K562 (cell line): ENCODE data around the gene CEP41. TPM values are rescaled to one million over a fixed set of nuclear protein-coding genes. Genes with fewer than 3 reads are reported as not detected.

Experiments
- ADNP ChIP-seq: fragments of 200-800 bp; sonication (Bioruptor generic); IDR thresholded peaks from 2 replicates; pipeline ENCODE4 v1.6.1; 2016; ENCODE audit warnings: missing genetic modification characterization, missing compliant biosample characterization
- ARID1B ChIP-seq: fragments of 450-650 bp; IDR thresholded peaks from 2 replicates; pipeline ENCODE4 v1.6.1; 2016; ENCODE audit warnings: antibody characterized with exemption, mild to moderate bottlenecking, inconsistent platforms
- ATF7 ChIP-seq: fragments of 450-650 bp; IDR thresholded peaks from 2 replicates; pipeline ENCODE4 v1.7.1; 2014; ENCODE audit warnings: mild to moderate bottlenecking, moderate library complexity
- CBX5 ChIP-seq: IDR thresholded peaks from 2 replicates; pipeline ENCODE4 v1.6.1; 2014; ENCODE audit warnings: low read depth, borderline replicate concordance
- EP300 ChIP-seq: IDR thresholded peaks from 2 replicates; pipeline ENCODE4 v1.6.1; 2012; ENCODE audit warnings: low read length, improper control_type of control experiment
- GMEB1 ChIP-seq: fragments of 250-450 bp; sonication (Bioruptor Pico); IDR thresholded peaks from 2 replicates; pipeline ENCODE4 v1.4.0; 2020; ENCODE audit warnings: mild to moderate bottlenecking
- GTF2E2 ChIP-seq: fragments of 200-800 bp; sonication (Bioruptor generic); IDR thresholded peaks from 2 replicates; pipeline ENCODE4 v1.6.1; 2016; ENCODE audit warnings: missing genetic modification characterization, missing compliant biosample characterization
- HES1 ChIP-seq: fragments of 450-650 bp; IDR thresholded peaks from 2 replicates; pipeline ENCODE4 v1.6.1; 2016; ENCODE audit warnings: low read depth, mild to moderate bottlenecking, moderate library complexity
- HSF4 ChIP-seq: fragments of 250-450 bp; sonication (Bioruptor Pico); IDR thresholded peaks from 2 replicates; pipeline ENCODE4 v2.1.2; 2022; ENCODE audit warnings: mild to moderate bottlenecking, moderate library complexity, borderline replicate concordance
- JUND ChIP-seq, 2 experiments: IDR thresholded peaks; 2 replicates in 1 of 2; 3 replicates in 1 of 2; pipeline ENCODE4 v1.6.1; 2011; ENCODE audit warnings: borderline replicate concordance in 2 of 2, low read depth in 2 of 2, low read length in 2 of 2, improper control_type of control experiment in 1 of 2, missing biosample characterization in 1 of 2, missing genetic modification characterization in 1 of 2, missing genetic modification reagents in 1 of 2
- MAX ChIP-seq: sonication (generic); formaldehyde crosslinking; IDR thresholded peaks from 2 replicates; pipeline ENCODE4 v1.9.0; 2022; ENCODE audit warnings: mild to moderate bottlenecking, missing genetic modification reagents
- MECOM ChIP-seq: fragments of 250-450 bp; sonication (Bioruptor Pico); IDR thresholded peaks from 2 replicates; pipeline ENCODE4 v1.8.0; 2022; ENCODE audit warnings: inconsistent platforms
- MEF2D ChIP-seq: conservative IDR thresholded peaks from 2 replicates; pipeline ENCODE4 v1.6.1; 2016; ENCODE audit warnings: low read depth, missing genetic modification characterization, missing compliant biosample characterization
- POLR3G ChIP-seq: IDR thresholded peaks from 2 replicates; pipeline ENCODE4 v1.6.1; 2011; ENCODE audit not compliant: insufficient read length, insufficient replicate concordance; ENCODE audit errors: extremely low read depth
- PRDM10 ChIP-seq: fragments of 450-650 bp; IDR thresholded peaks from 2 replicates; pipeline ENCODE4 v1.6.1; 2018; ENCODE audit not compliant: partially characterized antibody
- SREBF2 ChIP-seq: sonication (generic); formaldehyde crosslinking; IDR thresholded peaks from 2 replicates; pipeline ENCODE4 v1.4.0; 2020; ENCODE audit warnings: mild to moderate bottlenecking, missing genetic modification reagents
- ZBTB49 ChIP-seq: sonication (generic); formaldehyde crosslinking; IDR thresholded peaks from 2 replicates; pipeline ENCODE4 v1.8.0; 2022; ENCODE audit warnings: missing genetic modification reagents, mild to moderate bottlenecking, borderline replicate concordance
- ZC3H8 ChIP-seq: fragments of 450-650 bp; IDR thresholded peaks from 2 replicates; pipeline ENCODE4 v1.6.1; 2017
- ZNF507 ChIP-seq: conservative IDR thresholded peaks from 2 replicates; pipeline ENCODE4 v1.6.1; 2017; ENCODE audit warnings: missing genetic modification characterization, missing compliant biosample characterization
- ZNF830 ChIP-seq: fragments of 250-450 bp; sonication (Bioruptor Pico); IDR thresholded peaks from 2 replicates; pipeline ENCODE4 v1.5.0; 2021; ENCODE audit warnings: mild to moderate bottlenecking
- polyA plus RNA-seq, 8 experiments: library from polyadenylated mRNA; depleted of rRNA in 4 of 8; stranded (reverse) in 5 of 8; unstranded in 3 of 8; fragments of >200 nt; fragmentation: Nextera tagmentation in 2 of 8; fragmentation: Illumina TruSeq in 1 of 8; extraction: Ambion mirVana in 2 of 8; extraction: Trizol in 1 of 8; gene quantifications; 2 replicates each; pipeline versions ENCODE4 v1.2.1 to v1.2.3, GENCODE V29; 2011 to 2014; ENCODE audit warnings: inconsistent platforms in 1 of 8, missing spikeins in 1 of 8
- total RNA-seq, 7 experiments: library from RNA; depleted of rRNA in 6 of 7; stranded (reverse); fragments of >200 nt in 6 of 7; fragmentation: Illumina TruSeq in 2 of 7; extraction: Trizol in 2 of 7; gene quantifications; 2 replicates each; pipeline versions ENCODE4 v1.2.1 to v1.2.3, GENCODE V29; 2011 to 2021; ENCODE audit warnings: low replicate concordance in 1 of 7

Gene CEP41
- total and polyA plus RNA-seq, 9 of the 15 experiments (the other 6 are each of a cell fraction or from before 2014, with no cell fraction given) = 1.5 to 15.5 (median 6.4) TPM

GRCh38 chr7:130440527-130441365, at the start of gene CEP41 (continued):
- no peak for TF ChIP-seq ZBTB49 (CRISPR knock-in tag)
- TF ChIP-seq JUND (IDR thresholded peaks at IDR 0.05; ENCODE audit: borderline replicate concordance, low read depth, low read length) = no peak
- TF ChIP-seq JUND (tag; IDR thresholded peaks at IDR 0.05; ENCODE audit: borderline replicate concordance, low read depth, low read length) = no peak
- TF ChIP-seq ZNF507 = no peak
- TF ChIP-seq ATF7 = no peak
- no peak for TF ChIP-seq HSF4 (CRISPR knock-in tag)
- TF ChIP-seq SREBF2 (CRISPR knock-in tag) = no peak
- TF ChIP-seq MECOM (CRISPR knock-in tag) = no peak
- no peak for TF ChIP-seq EP300
- no peak for TF ChIP-seq POLR3G
- TF ChIP-seq ARID1B = no peak
- no peak for TF ChIP-seq CBX5
- TF ChIP-seq GMEB1 (CRISPR knock-in tag) = no peak
- no peak for TF ChIP-seq PRDM10
- TF ChIP-seq GTF2E2 = no peak
- no peak for TF ChIP-seq MEF2D (tag)
- TF ChIP-seq ZC3H8 = no peak
- no peak for TF ChIP-seq ADNP (tag)
- TF ChIP-seq HES1 = no peak
- TF ChIP-seq ZNF830 = no peak
- TF ChIP-seq MAX (CRISPR knock-in tag) = no peak
